Activated T-helper 2 cell treated with anti-CD3 and anti-CD28 coated beads, Interferon-gamma antibody, Interleukin-2, Interleukin-4, amounts not matched to agents 10 μg/mL and 5 μg/mL and 100 μg/mL, durations not matched to agents 14 hours and 24 hours and 36 hours (primary cell): Measurements from ENCODE around the gene MMP14. TPM values are rescaled to one million over a fixed set of nuclear protein-coding genes. Genes with fewer than 3 reads are reported as not detected.

ENCODE experiments used
- DNase-seq: peaks from one replicate; pipeline ENCODE4 v3.0.0; 2021; ENCODE audit warnings: low spot score
- H3K27ac Mint-ChIP-seq: one replicate; pipeline ENCODE4 v1.8.0; 2021; ENCODE audit warnings: mixed read lengths
- H3K27me3 Mint-ChIP-seq: one replicate; pipeline ENCODE4 v1.8.0; 2021; ENCODE audit warnings: low read depth, mixed read lengths
- H3K36me3 Mint-ChIP-seq: one replicate; pipeline ENCODE4 v1.8.0; 2021; ENCODE audit warnings: low read depth, mixed read lengths
- H3K4me1 Mint-ChIP-seq: one replicate; pipeline ENCODE4 v1.8.0; 2021; ENCODE audit warnings: low read depth, mixed read lengths
- H3K4me3 Mint-ChIP-seq: one replicate; pipeline ENCODE4 v1.8.0; 2021; ENCODE audit warnings: low read depth, mild to moderate bottlenecking, moderate library complexity, mixed read lengths
- H3K9me3 Mint-ChIP-seq: one replicate; pipeline ENCODE4 v1.8.0; 2021; ENCODE audit warnings: mixed read lengths
- intact Hi-C: fragments of 100-400 bp; cut with micrococcal nuclease; formaldehyde crosslinking; loops from one replicate; pipeline ENCODE4 v1.15.1; 2023
- total RNA-seq: library from RNA; stranded (reverse); gene quantifications from 2 replicates; pipeline ENCODE4 v1.2.3, GENCODE V29; 2022

MMP14 gene
- total RNA-seq, 1 donor from 2014 or later, result 2.7 TPM

GRCh38 chr14:22838631-22839041 lies 2.3 kb downstream of the MMP14 start:
- DNase-seq, result no peak
- Mint-ChIP-seq H3K27ac (no peak overlapping the region), H3K4me1 (peaks cover 3% of the 10 kb centered on the region), H3K4me3 (no peak overlapping the region), H3K27me3 (peaks cover 21% of the 10 kb centered on the region), H3K36me3 (peaks cover 35% of the 10 kb centered on the region), H3K9me3 (no peaks in the 10 kb centered on the region)
- intact Hi-C loops, result no loop called here

GRCh38 chr14:22839159-22839779 lies 2.9 kb downstream of the MMP14 start:
- DNase-seq, result no peak
- Mint-ChIP-seq H3K4me1 (peaks cover 3% of the 10 kb centered on the region), H3K9me3 (no peaks in the 10 kb centered on the region), H3K36me3 (peaks cover 29% of the 10 kb centered on the region), H3K27me3 (peaks cover 21% of the 10 kb centered on the region), H3K4me3 (no peak overlapping the region), H3K27ac (no peak overlapping the region)
- intact Hi-C loops, result no loop called here

GRCh38 chr14:22841311-22841710 lies 4.9 kb downstream of the MMP14 start:
- H3K9me3 Mint-ChIP-seq, result no peaks in the 10 kb centered on the region
- peaks cover 3% of the 10 kb centered on the region for H3K4me1 Mint-ChIP-seq
- intact Hi-C loops, result no loop called here
- peaks cover 18% of the 10 kb centered on the region for H3K27me3 Mint-ChIP-seq
- no peak overlapping the region for H3K4me3 Mint-ChIP-seq
- H3K36me3 Mint-ChIP-seq, result peaks cover 11% of the 10 kb centered on the region
- no peak for DNase-seq
- no peak overlapping the region for H3K27ac Mint-ChIP-seq

GRCh38 chr14:22841769-22842168 lies 5.4 kb downstream of the MMP14 start:
- H3K4me3 Mint-ChIP-seq, result no peak overlapping the region
- H3K27me3 Mint-ChIP-seq, result peaks cover 19% of the 10 kb centered on the region
- intact Hi-C loops, result no loop called here
- H3K9me3 Mint-ChIP-seq, result no peaks in the 10 kb centered on the region
- DNase-seq, result no peak
- peaks cover 9% of the 10 kb centered on the region for H3K36me3 Mint-ChIP-seq
- H3K27ac Mint-ChIP-seq, result no peak overlapping the region
- peaks cover 3% of the 10 kb centered on the region for H3K4me1 Mint-ChIP-seq

- Mint-ChIP-seq H3K4me3 (no peak overlapping the region), H3K27ac (no peak overlapping the region), H3K27me3 (peaks cover 15% of the 10 kb centered on the region), H3K36me3 (peaks cover 5% of the 10 kb centered on the region), H3K4me1 (no peaks in the 10 kb centered on the region), H3K9me3 (no peaks in the 10 kb centered on the region)
- intact Hi-C loops, result no loop called here
- no peak for DNase-seq
Observed at GRCh38 chr14:22842211-22843122, 6.1 kb downstream of the MMP14 start.

- Mint-ChIP-seq H3K27ac (no peak overlapping the region), H3K36me3 (peaks cover 2% of the 10 kb centered on the region), H3K4me1 (no peaks in the 10 kb centered on the region), H3K9me3 (no peaks in the 10 kb centered on the region), H3K27me3 (peaks cover 12% of the 10 kb centered on the region), H3K4me3 (no peak overlapping the region)
- no peak for DNase-seq
- intact Hi-C loops, result no loop called here
Observed at GRCh38 chr14:22843123-22843925, 6.9 kb downstream of the MMP14 start.

- Mint-ChIP-seq H3K27ac (no peak overlapping the region), H3K9me3 (no peaks in the 10 kb centered on the region), H3K4me1 (no peaks in the 10 kb centered on the region), H3K4me3 (no peak overlapping the region), H3K36me3 (no peaks in the 10 kb centered on the region), H3K27me3 (peaks cover 8% of the 10 kb centered on the region)
- intact Hi-C loops, result no loop called here
- no peak for DNase-seq
Observed at GRCh38 chr14:22844221-22845102, 8.1 kb downstream of the MMP14 start.

GRCh38 chr14:22845103-22845394 lies 8.7 kb downstream of the MMP14 start:
- Mint-ChIP-seq H3K4me1 (no peaks in the 10 kb centered on the region), H3K27ac (no peak overlapping the region), H3K36me3 (no peaks in the 10 kb centered on the region), H3K27me3 (peaks cover 8% of the 10 kb centered on the region), H3K9me3 (no peaks in the 10 kb centered on the region), H3K4me3 (no peak overlapping the region)
- intact Hi-C loops, result no loop called here
- DNase-seq, result no peak

- Mint-ChIP-seq H3K27me3 (peaks cover 8% of the 10 kb centered on the region), H3K4me1 (no peaks in the 10 kb centered on the region), H3K27ac (no peak overlapping the region), H3K9me3 (no peaks in the 10 kb centered on the region), H3K4me3 (no peak overlapping the region), H3K36me3 (no peaks in the 10 kb centered on the region)
- DNase-seq, result no peak
- intact Hi-C loops, result no loop called here
Observed at GRCh38 chr14:22845821-22846625, 9.6 kb downstream of the MMP14 start.

- H3K27me3 Mint-ChIP-seq, result peaks cover 8% of the 10 kb centered on the region
- no peak for DNase-seq
- no peaks in the 10 kb centered on the region for H3K36me3 Mint-ChIP-seq
- H3K4me3 Mint-ChIP-seq, result no peak overlapping the region
- intact Hi-C loops, result no loop called here
- peaks cover 7% of the 10 kb centered on the region for H3K4me1 Mint-ChIP-seq
- H3K9me3 Mint-ChIP-seq, result no peaks in the 10 kb centered on the region
- H3K27ac Mint-ChIP-seq, result no peak overlapping the region
Observed at GRCh38 chr14:22846811-22847307, 10.5 kb downstream of the MMP14 start.

GRCh38 chr14:22847661-22848341 lies 11.4 kb downstream of the MMP14 start:
- peaks cover 8% of the 10 kb centered on the region for H3K27me3 Mint-ChIP-seq
- no peak for DNase-seq
- H3K4me3 Mint-ChIP-seq, result no peak overlapping the region
- intact Hi-C loops, result no loop called here
- H3K36me3 Mint-ChIP-seq, result no peaks in the 10 kb centered on the region
- H3K9me3 Mint-ChIP-seq, result no peaks in the 10 kb centered on the region
- H3K4me1 Mint-ChIP-seq, result peaks cover 9% of the 10 kb centered on the region
- no peak overlapping the region for H3K27ac Mint-ChIP-seq
